HEK293 (cell line): ENCODE measurements around the gene SLC6A17.

Experiments used
- CTCF ChIA-PET: fragments of 350-600 bp; formaldehyde crosslinking; extraction: SDS; loops from one replicate; lab custom pipeline; 2021; ENCODE audit warnings: antibody characterized with exemption; lab: Yijun Ruan, JAX
- POLR2A ChIA-PET: fragments of 300-600 bp; formaldehyde crosslinking; extraction: SDS; loops from one replicate; lab custom pipeline; 2020; ENCODE audit warnings: antibody characterized with exemption, inconsistent platforms; lab: Yijun Ruan, JAX
- H3K27ac ChIP-seq: fragments of 200-500 bp; sonication (Bioruptor generic); 2 replicates; pipeline ENCODE4 v1.5.1; 2014; ENCODE audit warnings: low read depth, low read length, control low read depth, inconsistent platforms; ENCODE audit errors: extremely low read depth
- H3K36me3 ChIP-seq, 2 experiments: fragments of 200-500 bp in 1 of 2; sonication (Bioruptor generic) in 1 of 2; 1 replicate in 1 of 2; 2 replicates in 1 of 2; pipeline ENCODE4 v1.5.1; 2014 to 2017; ENCODE audit warnings: inconsistent platforms in 2 of 2, low read length in 2 of 2; ENCODE audit not compliant: control insufficient read depth in 2 of 2, insufficient read depth in 1 of 2
- H3K4me1 ChIP-seq: fragments of 200-500 bp; sonication (Bioruptor generic); 2 replicates; pipeline ENCODE4 v1.5.1; 2014; ENCODE audit warnings: mild to moderate bottlenecking, low read length, inconsistent platforms; ENCODE audit not compliant: control insufficient read depth, insufficient read depth
- H3K4me3 ChIP-seq: 2 replicates; pipeline ENCODE4 v1.5.1; 2011; ENCODE audit warnings: low read depth, mild to moderate bottlenecking, control low read depth, low read length, moderate library complexity
- H3K9me3 ChIP-seq: fragments of 200-500 bp; sonication (Bioruptor generic); 2 replicates; pipeline ENCODE4 v1.5.1; 2014; ENCODE audit warnings: low read depth, low read length, inconsistent platforms; ENCODE audit not compliant: control insufficient read depth, insufficient read depth
- HOXC10 ChIP-seq: sonication (generic); formaldehyde crosslinking; IDR thresholded peaks from 2 replicates; pipeline ENCODE4 v1.8.1; 2023; ENCODE audit warnings: mild to moderate bottlenecking, missing genetic modification reagents
- KLF17 ChIP-seq: fragments of 450-650 bp; formaldehyde crosslinking; IDR thresholded peaks from 2 replicates; pipeline ENCODE4 v1.5.1; 2016; ENCODE audit warnings: missing biosample characterization, missing genetic modification characterization
- MEIS1 ChIP-seq: sonication (generic); formaldehyde crosslinking; IDR thresholded peaks from 2 replicates; pipeline ENCODE4 v1.8.1; 2022; ENCODE audit warnings: missing genetic modification reagents, mild to moderate bottlenecking, borderline replicate concordance
- PRDM1 ChIP-seq: fragments of 450-650 bp; formaldehyde crosslinking; IDR thresholded peaks from 2 replicates; pipeline ENCODE4; 2016; ENCODE audit warnings: missing biosample characterization, missing genetic modification characterization
- ZEB2 ChIP-seq: fragments of 450-650 bp; formaldehyde crosslinking; IDR thresholded peaks from 2 replicates; pipeline ENCODE4 v1.5.1; 2016; ENCODE audit warnings: missing biosample characterization, missing genetic modification characterization
- ZNF19 ChIP-seq: fragments of 450-650 bp; formaldehyde crosslinking; IDR thresholded peaks from 2 replicates; pipeline ENCODE4; 2016; ENCODE audit warnings: missing biosample characterization, missing genetic modification characterization, low read depth
- ZNF311 ChIP-seq: fragments of 450-650 bp; formaldehyde crosslinking; IDR thresholded peaks from 2 replicates; pipeline ENCODE4 v1.5.1; 2017; ENCODE audit warnings: missing biosample characterization, missing genetic modification characterization, borderline replicate concordance
- ZNF335 ChIP-seq: fragments of 450-650 bp; formaldehyde crosslinking; conservative IDR thresholded peaks from 2 replicates; pipeline ENCODE4 v1.5.1; 2016; ENCODE audit warnings: missing biosample characterization, missing genetic modification characterization
- ZNF37A ChIP-seq: fragments of 450-650 bp; IDR thresholded peaks from 2 replicates; pipeline ENCODE4 v1.5.1; 2018; ENCODE audit warnings: missing biosample characterization, missing genetic modification characterization
- ZNF404 ChIP-seq: fragments of 450-650 bp; formaldehyde crosslinking; IDR thresholded peaks from 2 replicates; pipeline ENCODE4 v1.5.1; 2017; ENCODE audit warnings: missing biosample characterization, missing genetic modification characterization
- ZNF449 ChIP-seq: fragments of 450-650 bp; formaldehyde crosslinking; IDR thresholded peaks from 2 replicates; pipeline ENCODE4 v1.5.1; 2017; ENCODE audit warnings: missing biosample characterization, mild to moderate bottlenecking, missing genetic modification characterization, moderate library complexity
- ZNF501 ChIP-seq: fragments of 450-650 bp; formaldehyde crosslinking; IDR thresholded peaks from 2 replicates; pipeline ENCODE4 v1.5.1; 2016; ENCODE audit warnings: missing biosample characterization, missing genetic modification characterization
- ZNF558 ChIP-seq: fragments of 450-650 bp; formaldehyde crosslinking; IDR thresholded peaks from 2 replicates; pipeline ENCODE4 v1.5.1; 2016; ENCODE audit warnings: missing biosample characterization, missing genetic modification characterization
- ZNF596 ChIP-seq: fragments of 450-650 bp; IDR thresholded peaks from 2 replicates; pipeline ENCODE4 v1.5.0; 2018; ENCODE audit warnings: missing biosample characterization, mild to moderate bottlenecking, missing genetic modification characterization, moderate library complexity
- ZNF639 ChIP-seq: fragments of 450-650 bp; formaldehyde crosslinking; IDR thresholded peaks from 2 replicates; pipeline ENCODE4 v1.5.1; 2016; ENCODE audit warnings: missing biosample characterization, missing genetic modification characterization
- ZNF701 ChIP-seq: fragments of 450-650 bp; formaldehyde crosslinking; IDR thresholded peaks from 2 replicates; pipeline ENCODE4 v1.5.1; 2016; ENCODE audit warnings: missing biosample characterization, missing genetic modification characterization
- ZNF747 ChIP-seq: fragments of 450-650 bp; formaldehyde crosslinking; IDR thresholded peaks from 2 replicates; pipeline ENCODE4 v1.5.1; 2016; ENCODE audit warnings: missing biosample characterization, missing genetic modification characterization
- ZNF777 ChIP-seq: fragments of 450-650 bp; formaldehyde crosslinking; IDR thresholded peaks from 2 replicates; pipeline ENCODE4 v1.5.1; 2017; ENCODE audit warnings: missing biosample characterization, missing genetic modification characterization, borderline replicate concordance
- TF ChIP-seq, protein P1 (sequence below): fragments of 450-650 bp; formaldehyde crosslinking; IDR thresholded peaks from 2 replicates; pipeline ENCODE4 v1.5.1; 2016; ENCODE audit warnings: missing biosample characterization, missing genetic modification characterization
- TF ChIP-seq, protein P2 (sequence below): fragments of 450-650 bp; formaldehyde crosslinking; IDR thresholded peaks from 2 replicates; pipeline ENCODE4 v1.5.1; 2016; ENCODE audit warnings: missing biosample characterization, missing genetic modification characterization, borderline replicate concordance
- TF ChIP-seq, protein P3 (sequence below): fragments of 450-650 bp; formaldehyde crosslinking; IDR thresholded peaks from 2 replicates; pipeline ENCODE4 v1.5.0; 2017; ENCODE audit warnings: missing biosample characterization, missing genetic modification characterization, borderline replicate concordance
- TF ChIP-seq, protein P4 (sequence below): fragments of 450-650 bp; IDR thresholded peaks from 2 replicates; pipeline ENCODE4 v1.5.1; 2018; ENCODE audit warnings: missing biosample characterization, mild to moderate bottlenecking, missing genetic modification characterization

Gene SLC6A17

DNA sequence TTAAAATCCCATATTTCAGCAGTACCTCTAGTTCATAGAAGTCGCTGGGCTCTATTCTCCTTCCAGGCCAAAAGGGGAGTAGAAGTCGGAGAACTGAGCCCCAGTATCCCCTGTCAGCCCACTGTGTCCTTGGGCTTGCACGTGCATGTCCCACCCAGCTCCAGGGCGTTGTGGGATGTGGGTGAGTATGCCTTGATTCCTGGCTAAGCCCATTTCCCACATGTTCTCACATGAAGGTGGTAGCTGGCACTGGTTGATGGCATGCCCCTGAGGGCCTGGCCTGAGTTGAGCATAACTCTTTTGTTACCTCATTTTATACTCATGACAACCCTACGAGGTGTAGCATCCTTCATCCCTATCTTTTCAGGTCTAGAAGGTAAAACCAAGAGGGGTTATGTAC lies 8.0 kb downstream of the SLC6A17 start (continued):
- TF ChIP-seq, protein P1, sequence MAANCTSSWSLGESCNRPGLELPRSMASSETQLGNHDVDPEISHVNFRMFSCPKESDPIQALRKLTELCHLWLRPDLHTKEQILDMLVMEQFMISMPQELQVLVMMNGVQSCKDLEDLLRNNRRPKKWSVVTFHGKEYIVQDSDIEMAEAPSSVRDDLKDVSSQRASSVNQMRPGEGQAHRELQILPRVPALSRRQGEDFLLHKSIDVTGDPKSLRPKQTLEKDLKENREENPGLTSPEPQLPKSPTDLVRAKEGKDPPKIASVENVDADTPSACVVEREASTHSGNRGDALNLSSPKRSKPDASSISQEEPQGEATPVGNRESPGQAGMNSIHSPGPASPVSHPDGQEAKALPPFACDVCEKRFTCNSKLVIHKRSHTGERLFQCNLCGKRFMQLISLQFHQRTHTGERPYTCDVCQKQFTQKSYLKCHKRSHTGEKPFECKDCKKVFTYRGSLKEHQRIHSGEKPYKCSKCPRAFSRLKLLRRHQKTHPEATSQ (tag by site-specific recombination) = no peak
- no peak for TF ChIP-seq KLF17 (tag by site-specific recombination)
- TF ChIP-seq ZNF335 = no peak
- no peak for TF ChIP-seq ZNF19 (tag by site-specific recombination)
- TF ChIP-seq ZNF777 = no peak
- no peak for TF ChIP-seq ZNF747 (tag by site-specific recombination)
- TF ChIP-seq ZNF501 (tag by site-specific recombination) = no peak
- TF ChIP-seq MEIS1 (CRISPR knock-in tag) = no peak
- TF ChIP-seq, protein P2, sequence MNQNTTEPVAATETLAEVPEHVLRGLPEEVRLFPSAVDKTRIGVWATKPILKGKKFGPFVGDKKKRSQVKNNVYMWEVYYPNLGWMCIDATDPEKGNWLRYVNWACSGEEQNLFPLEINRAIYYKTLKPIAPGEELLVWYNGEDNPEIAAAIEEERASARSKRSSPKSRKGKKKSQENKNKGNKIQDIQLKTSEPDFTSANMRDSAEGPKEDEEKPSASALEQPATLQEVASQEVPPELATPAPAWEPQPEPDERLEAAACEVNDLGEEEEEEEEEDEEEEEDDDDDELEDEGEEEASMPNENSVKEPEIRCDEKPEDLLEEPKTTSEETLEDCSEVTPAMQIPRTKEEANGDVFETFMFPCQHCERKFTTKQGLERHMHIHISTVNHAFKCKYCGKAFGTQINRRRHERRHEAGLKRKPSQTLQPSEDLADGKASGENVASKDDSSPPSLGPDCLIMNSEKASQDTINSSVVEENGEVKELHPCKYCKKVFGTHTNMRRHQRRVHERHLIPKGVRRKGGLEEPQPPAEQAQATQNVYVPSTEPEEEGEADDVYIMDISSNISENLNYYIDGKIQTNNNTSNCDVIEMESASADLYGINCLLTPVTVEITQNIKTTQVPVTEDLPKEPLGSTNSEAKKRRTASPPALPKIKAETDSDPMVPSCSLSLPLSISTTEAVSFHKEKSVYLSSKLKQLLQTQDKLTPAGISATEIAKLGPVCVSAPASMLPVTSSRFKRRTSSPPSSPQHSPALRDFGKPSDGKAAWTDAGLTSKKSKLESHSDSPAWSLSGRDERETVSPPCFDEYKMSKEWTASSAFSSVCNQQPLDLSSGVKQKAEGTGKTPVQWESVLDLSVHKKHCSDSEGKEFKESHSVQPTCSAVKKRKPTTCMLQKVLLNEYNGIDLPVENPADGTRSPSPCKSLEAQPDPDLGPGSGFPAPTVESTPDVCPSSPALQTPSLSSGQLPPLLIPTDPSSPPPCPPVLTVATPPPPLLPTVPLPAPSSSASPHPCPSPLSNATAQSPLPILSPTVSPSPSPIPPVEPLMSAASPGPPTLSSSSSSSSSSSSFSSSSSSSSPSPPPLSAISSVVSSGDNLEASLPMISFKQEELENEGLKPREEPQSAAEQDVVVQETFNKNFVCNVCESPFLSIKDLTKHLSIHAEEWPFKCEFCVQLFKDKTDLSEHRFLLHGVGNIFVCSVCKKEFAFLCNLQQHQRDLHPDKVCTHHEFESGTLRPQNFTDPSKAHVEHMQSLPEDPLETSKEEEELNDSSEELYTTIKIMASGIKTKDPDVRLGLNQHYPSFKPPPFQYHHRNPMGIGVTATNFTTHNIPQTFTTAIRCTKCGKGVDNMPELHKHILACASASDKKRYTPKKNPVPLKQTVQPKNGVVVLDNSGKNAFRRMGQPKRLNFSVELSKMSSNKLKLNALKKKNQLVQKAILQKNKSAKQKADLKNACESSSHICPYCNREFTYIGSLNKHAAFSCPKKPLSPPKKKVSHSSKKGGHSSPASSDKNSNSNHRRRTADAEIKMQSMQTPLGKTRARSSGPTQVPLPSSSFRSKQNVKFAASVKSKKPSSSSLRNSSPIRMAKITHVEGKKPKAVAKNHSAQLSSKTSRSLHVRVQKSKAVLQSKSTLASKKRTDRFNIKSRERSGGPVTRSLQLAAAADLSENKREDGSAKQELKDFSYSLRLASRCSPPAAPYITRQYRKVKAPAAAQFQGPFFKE = no peak
- TF ChIP-seq ZNF404 (tag by site-specific recombination) = no peak
- no peak for TF ChIP-seq ZNF37A (tag by site-specific recombination)
- TF ChIP-seq ZNF449 (tag by site-specific recombination) = no peak
- TF ChIP-seq, all 188 proteins: peak for 0

DNA sequence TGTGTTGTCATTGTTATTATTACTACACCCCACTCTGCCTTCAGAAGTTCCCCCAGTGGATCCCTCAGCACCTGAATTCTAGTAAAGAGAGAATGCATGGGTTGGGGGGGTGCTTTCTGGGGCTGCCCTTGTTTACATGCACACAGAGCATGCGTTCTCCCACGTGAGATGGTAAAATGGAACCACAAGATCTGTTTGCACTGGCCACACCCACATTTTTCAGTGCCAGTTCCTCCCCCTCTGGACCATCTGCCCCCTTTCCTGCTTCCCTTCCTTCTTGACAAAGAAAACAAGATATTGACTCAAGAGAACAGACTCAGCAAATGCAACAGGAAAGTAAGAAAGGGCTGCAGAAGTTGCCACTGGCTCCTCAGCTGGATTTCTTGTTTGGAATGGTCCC lies 8.9 kb downstream of the SLC6A17 start:
- ChIA-PET CTCF (no interaction called here), POLR2A (no interaction called here)
- H3K27ac ChIP-seq = no peak overlapping the region
- H3K36me3 ChIP-seq = no peaks in the 10 kb centered on the region
- no peaks in the 10 kb centered on the region for H3K4me1 ChIP-seq
- no peak overlapping the region for H3K4me3 ChIP-seq
- no peaks in the 10 kb centered on the region for H3K9me3 ChIP-seq
- no peak for TF ChIP-seq ZNF558 (tag by site-specific recombination)
- TF ChIP-seq ZNF311 (tag by site-specific recombination) = no peak
- no peak for TF ChIP-seq ZEB2 (tag by site-specific recombination)
- TF ChIP-seq, protein P3, sequence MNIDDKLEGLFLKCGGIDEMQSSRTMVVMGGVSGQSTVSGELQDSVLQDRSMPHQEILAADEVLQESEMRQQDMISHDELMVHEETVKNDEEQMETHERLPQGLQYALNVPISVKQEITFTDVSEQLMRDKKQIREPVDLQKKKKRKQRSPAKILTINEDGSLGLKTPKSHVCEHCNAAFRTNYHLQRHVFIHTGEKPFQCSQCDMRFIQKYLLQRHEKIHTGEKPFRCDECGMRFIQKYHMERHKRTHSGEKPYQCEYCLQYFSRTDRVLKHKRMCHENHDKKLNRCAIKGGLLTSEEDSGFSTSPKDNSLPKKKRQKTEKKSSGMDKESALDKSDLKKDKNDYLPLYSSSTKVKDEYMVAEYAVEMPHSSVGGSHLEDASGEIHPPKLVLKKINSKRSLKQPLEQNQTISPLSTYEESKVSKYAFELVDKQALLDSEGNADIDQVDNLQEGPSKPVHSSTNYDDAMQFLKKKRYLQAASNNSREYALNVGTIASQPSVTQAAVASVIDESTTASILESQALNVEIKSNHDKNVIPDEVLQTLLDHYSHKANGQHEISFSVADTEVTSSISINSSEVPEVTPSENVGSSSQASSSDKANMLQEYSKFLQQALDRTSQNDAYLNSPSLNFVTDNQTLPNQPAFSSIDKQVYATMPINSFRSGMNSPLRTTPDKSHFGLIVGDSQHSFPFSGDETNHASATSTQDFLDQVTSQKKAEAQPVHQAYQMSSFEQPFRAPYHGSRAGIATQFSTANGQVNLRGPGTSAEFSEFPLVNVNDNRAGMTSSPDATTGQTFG (tag by site-specific recombination) = no peak
- no peak for TF ChIP-seq HOXC10 (CRISPR knock-in tag)
- TF ChIP-seq, protein P4, sequence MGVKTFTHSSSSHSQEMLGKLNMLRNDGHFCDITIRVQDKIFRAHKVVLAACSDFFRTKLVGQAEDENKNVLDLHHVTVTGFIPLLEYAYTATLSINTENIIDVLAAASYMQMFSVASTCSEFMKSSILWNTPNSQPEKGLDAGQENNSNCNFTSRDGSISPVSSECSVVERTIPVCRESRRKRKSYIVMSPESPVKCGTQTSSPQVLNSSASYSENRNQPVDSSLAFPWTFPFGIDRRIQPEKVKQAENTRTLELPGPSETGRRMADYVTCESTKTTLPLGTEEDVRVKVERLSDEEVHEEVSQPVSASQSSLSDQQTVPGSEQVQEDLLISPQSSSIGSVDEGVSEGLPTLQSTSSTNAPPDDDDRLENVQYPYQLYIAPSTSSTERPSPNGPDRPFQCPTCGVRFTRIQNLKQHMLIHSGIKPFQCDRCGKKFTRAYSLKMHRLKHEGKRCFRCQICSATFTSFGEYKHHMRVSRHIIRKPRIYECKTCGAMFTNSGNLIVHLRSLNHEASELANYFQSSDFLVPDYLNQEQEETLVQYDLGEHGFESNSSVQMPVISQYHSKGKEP (tag by site-specific recombination) = no peak
- TF ChIP-seq ZNF596 = no peak
- no peak for TF ChIP-seq PRDM1 (tag by site-specific recombination)
- no peak for TF ChIP-seq ZNF701
- TF ChIP-seq ZNF639 (tag by site-specific recombination) = no peak
